ENCODE data around the gene KAT14.

DNA sequence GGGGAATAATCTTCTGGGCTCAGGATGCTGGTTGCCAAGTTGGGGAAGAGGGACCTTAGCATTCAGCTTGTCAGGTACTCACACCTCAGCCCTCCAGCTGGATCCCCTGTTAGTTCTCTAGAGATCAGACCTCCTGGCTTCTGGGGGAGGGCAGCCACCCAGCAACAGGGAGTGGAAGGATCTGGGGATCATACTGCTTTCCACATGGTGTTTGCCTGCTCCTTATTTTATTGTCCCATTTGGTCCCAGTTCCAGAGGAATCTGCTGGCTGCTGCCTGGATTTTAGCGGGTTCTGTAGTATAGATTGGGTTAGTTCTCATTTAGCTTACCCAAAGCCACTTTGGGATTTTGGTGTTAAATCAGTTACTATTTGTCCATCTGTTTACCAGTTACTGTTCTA is 29.3 kb downstream of the KAT14 start:
- TF ChIP-seq POLR2AphosphoS5 (IDR thresholded peaks at IDR 0.05) (no peak), EP300 (IDR thresholded peaks at IDR 0.05) (no peak), POLR2A (IDR thresholded peaks at IDR 0.05) (no peak)
- TF ChIP-seq, protein P1, sequence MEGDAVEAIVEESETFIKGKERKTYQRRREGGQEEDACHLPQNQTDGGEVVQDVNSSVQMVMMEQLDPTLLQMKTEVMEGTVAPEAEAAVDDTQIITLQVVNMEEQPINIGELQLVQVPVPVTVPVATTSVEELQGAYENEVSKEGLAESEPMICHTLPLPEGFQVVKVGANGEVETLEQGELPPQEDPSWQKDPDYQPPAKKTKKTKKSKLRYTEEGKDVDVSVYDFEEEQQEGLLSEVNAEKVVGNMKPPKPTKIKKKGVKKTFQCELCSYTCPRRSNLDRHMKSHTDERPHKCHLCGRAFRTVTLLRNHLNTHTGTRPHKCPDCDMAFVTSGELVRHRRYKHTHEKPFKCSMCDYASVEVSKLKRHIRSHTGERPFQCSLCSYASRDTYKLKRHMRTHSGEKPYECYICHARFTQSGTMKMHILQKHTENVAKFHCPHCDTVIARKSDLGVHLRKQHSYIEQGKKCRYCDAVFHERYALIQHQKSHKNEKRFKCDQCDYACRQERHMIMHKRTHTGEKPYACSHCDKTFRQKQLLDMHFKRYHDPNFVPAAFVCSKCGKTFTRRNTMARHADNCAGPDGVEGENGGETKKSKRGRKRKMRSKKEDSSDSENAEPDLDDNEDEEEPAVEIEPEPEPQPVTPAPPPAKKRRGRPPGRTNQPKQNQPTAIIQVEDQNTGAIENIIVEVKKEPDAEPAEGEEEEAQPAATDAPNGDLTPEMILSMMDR (IDR thresholded peaks at IDR 0.05) = no peak

Measured in sigmoid colon (tissue), 4 donors.